NOMO-1 treated with dmso at 0.1 percent for 144 hours (cell line): Measurements from ENCODE around the gene PODXL2.

Experiments used
- DNase-seq: peaks from one replicate; lab custom pipeline; 2025; ENCODE audit not compliant: unreplicated experiment; lab: John Stamatoyannopoulos, UW

The PODXL2 gene

DNA sequence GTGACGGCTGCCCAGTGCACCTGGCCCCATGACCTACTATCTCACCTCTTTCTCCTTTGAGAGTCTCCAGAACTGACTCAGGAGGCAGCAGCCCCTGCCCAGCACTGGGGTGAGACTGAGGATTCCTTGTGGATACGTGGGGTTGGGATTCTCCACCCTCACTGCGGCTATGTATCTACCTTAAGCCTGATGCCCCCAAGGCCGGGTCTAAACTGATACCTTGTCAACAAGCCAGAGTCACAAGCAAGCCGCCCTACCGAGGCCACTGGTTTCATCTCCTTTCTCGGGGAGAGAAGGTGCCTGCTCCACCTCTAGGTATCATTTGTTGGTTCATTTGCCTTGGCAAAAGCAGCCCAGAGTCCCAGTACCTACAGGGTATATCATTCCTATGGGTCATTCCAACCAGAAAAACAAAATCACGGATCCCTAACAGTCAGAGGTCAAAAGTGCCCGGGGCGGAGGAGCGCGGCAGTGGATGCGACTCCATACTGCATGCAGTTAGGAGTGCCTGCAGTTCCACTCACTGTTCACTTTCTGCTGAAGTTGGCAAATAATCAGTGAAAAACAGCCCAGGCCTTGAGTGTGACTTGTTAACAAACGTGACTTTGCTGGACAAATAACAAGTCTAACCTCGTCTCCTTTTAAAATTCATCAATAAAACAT, 91.3 kb downstream of the PODXL2 start:
- no peak for DNase-seq

DNA sequence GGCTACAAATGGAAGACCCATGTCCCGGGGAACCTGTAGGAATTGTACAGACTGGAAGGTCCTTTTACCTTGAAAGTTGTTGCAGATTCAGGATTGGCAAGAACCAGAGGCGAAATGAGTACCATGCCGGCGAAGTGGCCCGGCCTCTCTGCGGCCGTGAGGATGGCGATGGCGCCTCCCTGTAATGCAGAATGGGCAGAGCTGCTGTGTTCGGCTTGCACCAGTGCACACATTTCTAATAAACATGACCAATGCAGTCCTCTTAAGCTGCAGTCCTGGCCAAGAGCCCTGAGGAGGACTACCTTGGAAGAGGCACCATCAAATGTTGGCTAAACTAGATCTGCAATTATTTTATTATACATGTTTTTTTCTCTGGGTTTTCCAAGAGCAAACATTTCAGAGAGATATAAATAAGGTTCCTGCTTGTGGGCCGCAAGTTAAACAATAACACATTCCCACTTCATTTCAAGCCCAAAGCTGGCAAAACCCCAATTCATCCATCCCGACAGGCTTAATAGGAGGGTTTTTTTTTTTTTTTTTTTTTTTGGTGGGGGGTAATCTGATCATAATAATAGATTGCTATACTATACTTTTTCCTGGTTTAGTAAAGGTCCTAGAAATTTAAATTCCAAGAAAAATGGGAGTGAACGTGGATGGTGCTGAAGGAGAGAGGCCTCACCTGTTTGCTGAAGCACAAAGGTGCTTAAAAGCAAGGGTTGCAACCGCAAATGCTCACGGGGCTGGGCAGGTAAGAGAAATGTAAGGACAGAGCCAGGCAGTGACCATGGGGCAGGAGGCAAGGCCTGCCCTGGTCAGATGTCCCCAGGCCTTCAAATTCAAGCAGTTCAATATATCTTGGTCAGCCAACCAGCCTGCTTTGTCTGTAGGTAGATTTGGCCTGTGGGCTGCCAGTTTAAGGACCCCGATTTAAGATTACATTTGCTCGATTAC, 92.3 kb downstream of the PODXL2 start:
- no peak for DNase-seq

DNA sequence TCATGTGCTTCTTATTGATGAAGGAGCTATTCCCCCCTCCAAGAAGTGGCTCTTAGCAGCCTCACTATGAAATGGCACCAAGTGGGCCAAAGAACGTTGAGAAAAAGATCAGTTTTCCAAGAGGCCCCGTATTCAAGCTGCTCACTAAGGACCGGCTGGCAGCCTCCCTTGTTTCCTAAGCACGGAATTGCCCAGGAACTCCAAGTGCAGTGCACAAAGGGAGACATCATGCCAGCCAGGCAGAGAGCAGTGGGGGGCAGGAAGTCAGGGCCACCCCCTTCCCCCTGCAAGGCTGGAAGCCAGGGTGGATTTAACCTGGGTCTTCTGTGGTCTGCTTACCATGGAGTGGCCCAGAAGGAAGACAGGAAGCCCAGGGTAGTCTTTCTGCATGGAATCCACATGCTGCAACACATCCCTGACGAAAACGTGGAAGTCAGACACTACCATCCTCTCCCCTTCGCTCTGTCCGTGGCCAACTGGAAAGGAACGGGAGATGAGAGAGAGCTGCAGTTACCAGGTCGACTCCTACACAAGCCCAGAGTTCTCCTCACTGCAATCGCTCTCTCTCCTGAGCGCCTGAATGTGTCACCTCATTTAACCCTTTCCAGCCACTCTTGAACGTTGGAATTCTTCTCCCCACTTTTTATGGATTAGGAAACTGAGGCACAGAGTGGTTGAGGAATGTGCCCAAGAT, 93.3 kb downstream of the PODXL2 start:
- DNase-seq = no peak
